H1 (cell line): ENCODE data around the gene CEP350. TPM values are rescaled to one million over a fixed set of nuclear protein-coding genes. Genes with fewer than 3 reads are reported as not detected.

Experiments used
- CTCF ChIA-PET: fragments of 300-600 bp; sonication (Branson Sonifier 250); formaldehyde crosslinking; loops from one replicate; lab custom pipeline; 2021; ENCODE audit not compliant: partially characterized antibody; lab: Charles Lee
- POLR2A ChIA-PET: fragments of 300-600 bp; sonication (Branson Sonifier 250); formaldehyde crosslinking; loops from one replicate; lab custom pipeline; 2021; ENCODE audit warnings: inconsistent platforms; ENCODE audit not compliant: partially characterized antibody; lab: Charles Lee
- DNase-seq, 2 experiments: peaks; one replicate each; pipeline versions ENCODE4 v3.0.0 to v3.0.0-alpha.2; 2010 to 2022; ENCODE audit warnings: low spot score in 2 of 2, low read depth in 1 of 2, mixed read lengths in 1 of 2
- FAIRE-seq: peaks from 2 replicates; lab custom pipeline; 2011; peaks lifted over from hg19 to GRCh38; lab: Jason Lieb, UNC
- H2AFZ ChIP-seq: 2 replicates; pipeline ENCODE4 v1.8.1; 2012; ENCODE audit warnings: low read length, inconsistent platforms
- H2AK5ac ChIP-seq: 2 replicates; pipeline ENCODE4 v1.6.1; 2013; ENCODE audit warnings: low read depth, low read length
- H2BK120ac ChIP-seq: replicated peaks from 2 replicates; pipeline ENCODE3; 2013; ENCODE audit warnings: low read depth, low read length, inconsistent platforms
- H2BK12ac ChIP-seq: 2 replicates; pipeline ENCODE4 v1.6.1; 2013; ENCODE audit warnings: low read depth, low read length
- H2BK15ac ChIP-seq: 2 replicates; pipeline ENCODE4 v1.6.1; 2013; ENCODE audit warnings: low read length
- H2BK20ac ChIP-seq: 2 replicates; pipeline ENCODE4 v1.6.1; 2013; ENCODE audit warnings: low read length
- H2BK5ac ChIP-seq: 2 replicates; pipeline ENCODE4 v1.6.1; 2013; ENCODE audit warnings: low read depth, low read length
- H3K14ac ChIP-seq: 2 replicates; pipeline ENCODE4 v1.6.1; 2013; ENCODE audit warnings: inconsistent platforms; ENCODE audit not compliant: insufficient read length
- H3K18ac ChIP-seq: 2 replicates; pipeline ENCODE4 v1.6.1; 2013; ENCODE audit warnings: low read length; ENCODE audit errors: extremely low read depth
- H3K23ac ChIP-seq: 2 replicates; pipeline ENCODE4 v1.6.1; 2013; ENCODE audit warnings: inconsistent platforms; ENCODE audit not compliant: insufficient read length
- H3K23me2 ChIP-seq: 2 replicates; pipeline ENCODE4 v1.6.1; 2013; ENCODE audit warnings: low read depth, low read length
- H3K27ac ChIP-seq: 2 replicates; pipeline ENCODE4 v1.6.1; 2011; ENCODE audit warnings: low read depth, low read length, inconsistent platforms
- H3K27me3 ChIP-seq, 4 experiments: replicated peaks in 1 of 4; 1 replicate in 1 of 4; 2 replicates in 3 of 4; pipeline versions ENCODE4 v1.6.1 to v1.8.1; 2011 to 2013; ENCODE audit warnings: low read length in 3 of 4, mild to moderate bottlenecking in 3 of 4, inconsistent platforms in 2 of 4, mixed read lengths in 2 of 4, moderate library complexity in 1 of 4; ENCODE audit not compliant: control insufficient read depth in 3 of 4, insufficient read depth in 3 of 4; ENCODE audit errors: extremely low read depth in 1 of 4
- H3K36me3 ChIP-seq, 4 experiments: 2 replicates each; pipeline versions ENCODE4 v1.6.1 to v1.8.1; 2011 to 2013; ENCODE audit warnings: mild to moderate bottlenecking in 4 of 4, low read length in 3 of 4, moderate library complexity in 2 of 4, control low read depth in 1 of 4, inconsistent platforms in 1 of 4; ENCODE audit not compliant: insufficient read depth in 4 of 4, control insufficient read depth in 2 of 4
- H3K4ac ChIP-seq: replicated peaks from 2 replicates; pipeline ENCODE3; 2013; ENCODE audit warnings: low read length, low read depth, mixed read lengths, inconsistent platforms; ENCODE audit not compliant: insufficient read length
- H3K4me1 ChIP-seq, 4 experiments: replicated peaks in 1 of 4; 1 replicate in 1 of 4; 2 replicates in 3 of 4; pipeline versions ENCODE4 v1.6.1 to v1.8.1; 2011 to 2013; ENCODE audit warnings: low read length in 3 of 4, inconsistent platforms in 2 of 4, mixed read lengths in 1 of 4; ENCODE audit not compliant: insufficient read depth in 4 of 4, control insufficient read depth in 3 of 4
- H3K4me2 ChIP-seq, 2 experiments: 2 replicates each; pipeline versions ENCODE4 v1.6.1 to v1.8.1; 2011 to 2013; ENCODE audit warnings: low read depth in 2 of 2, low read length in 2 of 2, control low read depth in 1 of 2, inconsistent platforms in 1 of 2, mild to moderate bottlenecking in 1 of 2; ENCODE audit not compliant: insufficient read depth in 1 of 2
- H3K4me3 ChIP-seq, 4 experiments: fragments of 200-600, 300-600 bp in 1 of 4; sonication (generic), shearing (Covaris generic), sonication (Bioruptor Twin) in 1 of 4; 2 replicates each; pipeline versions ENCODE4 v1.5.1 to v1.8.1; 2011 to 2016; ENCODE audit warnings: low read length in 4 of 4, low read depth in 3 of 4, control low read depth in 2 of 4, inconsistent platforms in 2 of 4, mild to moderate bottlenecking in 2 of 4, mixed read lengths in 1 of 4, moderate library complexity in 1 of 4; ENCODE audit not compliant: insufficient read depth in 2 of 4; ENCODE audit errors: extremely low read depth in 1 of 4
- H3K56ac ChIP-seq: replicated peaks from 2 replicates; pipeline ENCODE3; 2013; ENCODE audit warnings: low read depth, mild to moderate bottlenecking, mixed read lengths, low read length, inconsistent platforms; ENCODE audit not compliant: insufficient read length
- H3K79me1 ChIP-seq: 2 replicates; pipeline ENCODE4 v1.6.1; 2013; ENCODE audit warnings: low read depth, low read length, control low read depth
- H3K79me2 ChIP-seq, 2 experiments: 2 replicates each; pipeline versions ENCODE4 v1.6.1 to v1.8.1; 2012 to 2013; ENCODE audit warnings: low read length in 2 of 2, mild to moderate bottlenecking in 2 of 2, inconsistent platforms in 1 of 2; ENCODE audit not compliant: insufficient read depth in 2 of 2, control insufficient read depth in 1 of 2
- H3K9ac ChIP-seq, 4 experiments: replicated peaks in 1 of 4; 1 replicate in 1 of 4; 2 replicates in 3 of 4; pipeline versions ENCODE4 v1.6.1 to v1.8.1; 2011 to 2013; ENCODE audit warnings: low read depth in 3 of 4, low read length in 3 of 4, control low read depth in 2 of 4, mild to moderate bottlenecking in 2 of 4, moderate library complexity in 2 of 4, inconsistent platforms in 1 of 4; ENCODE audit errors: extremely low read depth in 1 of 4
- H3K9me3 ChIP-seq, 2 experiments: 2 replicates each; pipeline versions ENCODE4 v1.6.1 to v1.8.1; 2012 to 2013; ENCODE audit warnings: mild to moderate bottlenecking in 2 of 2, moderate library complexity in 2 of 2, control low read depth in 1 of 2, inconsistent platforms in 1 of 2, low read depth in 1 of 2, low read length in 1 of 2, mixed read lengths in 1 of 2; ENCODE audit not compliant: insufficient read depth in 2 of 2
- H4K20me1 ChIP-seq, 2 experiments: replicated peaks in 1 of 2; 2 replicates each; pipeline versions ENCODE3 to v1.8.1; 2011 to 2013; ENCODE audit warnings: inconsistent platforms in 2 of 2, low read length in 2 of 2, mild to moderate bottlenecking in 1 of 2; ENCODE audit not compliant: insufficient read depth in 2 of 2, control insufficient read depth in 1 of 2
- H4K5ac ChIP-seq: 2 replicates; pipeline ENCODE4 v1.6.1; 2013; ENCODE audit warnings: low read length, low read depth, mixed read lengths, inconsistent platforms; ENCODE audit not compliant: insufficient read length
- H4K8ac ChIP-seq: 2 replicates; pipeline ENCODE4 v1.8.0; 2013; ENCODE audit warnings: mild to moderate bottlenecking, moderate library complexity, low read length, inconsistent platforms; ENCODE audit not compliant: insufficient read depth; ENCODE audit errors: extremely low read depth
- H4K91ac ChIP-seq: replicated peaks from 2 replicates; pipeline ENCODE3; 2013; ENCODE audit warnings: low read length, mixed read lengths, inconsistent platforms; ENCODE audit not compliant: insufficient read length
- CEBPB ChIP-seq: IDR thresholded peaks from 2 replicates; pipeline ENCODE4 v1.6.1; 2012; ENCODE audit warnings: low read depth, low read length
- CREB1 ChIP-seq: IDR thresholded peaks from 2 replicates; pipeline ENCODE4 v1.6.1; 2012; ENCODE audit warnings: inconsistent platforms
- CTBP2 ChIP-seq: IDR thresholded peaks from 2 replicates; pipeline ENCODE4 v1.7.0; 2011; ENCODE audit warnings: borderline replicate concordance, mild to moderate bottlenecking, moderate library complexity, mixed read lengths, low read length; ENCODE audit not compliant: insufficient read depth, insufficient read length
- EP300 ChIP-seq, 2 experiments: IDR thresholded peaks; 1 replicate in 1 of 2; 2 replicates in 1 of 2; pipeline ENCODE4 v1.6.1; 2011 to 2012; ENCODE audit warnings: low read depth in 2 of 2, low read length in 2 of 2, mild to moderate bottlenecking in 2 of 2, borderline replicate concordance in 1 of 2, inconsistent platforms in 1 of 2, moderate library complexity in 1 of 2
- RAD21 ChIP-seq, 2 experiments: IDR thresholded peaks in 1 of 2; conservative IDR thresholded peaks in 1 of 2; 2 replicates each; pipeline ENCODE4 v1.6.1; 2011; ENCODE audit warnings: low read depth in 2 of 2, low read length in 2 of 2, improper control_type of control experiment in 1 of 2, inconsistent platforms in 1 of 2, mild to moderate bottlenecking in 1 of 2, moderate library complexity in 1 of 2
- RXRA ChIP-seq: IDR thresholded peaks from 2 replicates; pipeline ENCODE4 v1.6.1; 2011; ENCODE audit warnings: low read depth, mild to moderate bottlenecking, low read length, moderate library complexity; ENCODE audit not compliant: insufficient read depth
- SUZ12 ChIP-seq: fragments of 200-600 bp; sonication (generic); IDR thresholded peaks from 2 replicates; pipeline ENCODE4 v1.6.1; 2012; ENCODE audit warnings: mild to moderate bottlenecking, inconsistent platforms, low read length, moderate library complexity, mixed read lengths
- TAF7 ChIP-seq: optimal IDR thresholded peaks from 2 replicates; pipeline ENCODE3; 2011; ENCODE audit warnings: low read depth, mild to moderate bottlenecking, inconsistent platforms, low read length, moderate library complexity, borderline replicate concordance
- TBP ChIP-seq: IDR thresholded peaks from 2 replicates; pipeline ENCODE4 v1.6.1; 2011; ENCODE audit warnings: low read depth, low read length, improper control_type of control experiment
- ZNF274 ChIP-seq: IDR thresholded peaks from 2 replicates; pipeline ENCODE4 v1.7.0; 2012; ENCODE audit warnings: low read length, borderline replicate concordance; ENCODE audit errors: extremely low read depth
- WGBS, 2 experiments: shearing (Covaris generic) in 1 of 2; methylation state at CpG; one replicate each; pipeline versions ENCODE4 v1.1.6 to v1.1.7; 2013 to 2015; ENCODE audit warnings: low lambda C conversion rate in 2 of 2, mixed read lengths in 2 of 2, inconsistent platforms in 1 of 2, low coverage in 1 of 2, missing lambda C conversion rate in 1 of 2; ENCODE audit not compliant: insufficient replicate concordance in 2 of 2, insufficient coverage in 1 of 2, insufficient read length in 1 of 2; ENCODE audit errors: extremely low coverage in 1 of 2, missing lambda C conversion rate in 1 of 2; 5-methylcytosine and 5-hydroxymethylcytosine counted together
- polyA plus RNA-seq, 7 experiments: library from polyadenylated mRNA; depleted of rRNA in 3 of 7; stranded (reverse) in 5 of 7; unstranded in 2 of 7; fragments of >200 nt in 5 of 7; fragments of 200-250 nt in 2 of 7; gene quantifications; 1 replicate in 5 of 7; 2 replicates in 1 of 7; 4 replicates in 1 of 7; pipeline versions ENCODE4 v1.2.1 to v1.2.3, GENCODE V29; 2011 to 2013; ENCODE audit warnings: missing spikeins in 2 of 7, mixed read lengths in 2 of 7
- total RNA-seq: library from RNA; stranded (reverse); fragmentation: NEBNext Ultra II Directional; extraction: Animal tissue kit (Norgen Biotek cat#: 25700); gene quantifications from 2 replicates; pipeline ENCODE4 v1.2.1, GENCODE V29; 2021
- TF ChIP-seq, protein P1 (sequence below): IDR thresholded peaks from 2 replicates; pipeline ENCODE4 v1.6.1; 2012; ENCODE audit warnings: low read length, inconsistent platforms

The CEP350 gene
- total and polyA plus RNA-seq, 2 of the 8 experiments (the other 6 are each of a cell fraction or from before 2014, with no cell fraction given): 5.6 to 39.4 TPM

DNA sequence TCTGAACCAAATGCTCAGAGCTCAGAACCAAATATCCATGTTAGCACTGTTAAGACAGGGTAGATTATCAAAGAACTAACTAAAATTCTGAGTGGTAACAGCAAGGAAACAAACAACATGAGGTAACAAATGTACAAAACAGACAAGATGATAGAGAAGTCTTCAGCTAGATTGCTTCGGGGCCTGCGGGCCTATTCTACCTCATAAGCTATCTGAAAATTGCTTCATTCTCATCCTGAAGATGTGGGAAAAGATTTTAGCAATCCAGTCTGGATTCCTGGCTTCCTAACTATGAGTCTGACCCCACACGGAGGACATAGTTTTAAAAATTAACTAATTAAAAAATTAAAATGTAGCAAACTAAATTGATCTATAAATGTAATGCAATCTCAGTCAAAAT lies 190.8 kb downstream of the CEP350 start:
- no peak for FAIRE-seq
- no peak for DNase-seq
- Histone ChIP-seq H4K91ac (no peak overlapping the region), H2AK5ac (no peak overlapping the region), H4K8ac (no peak overlapping the region), H2BK20ac (no peak overlapping the region), H3K79me2 (no peaks in the 10 kb centered on the region), H3K4me2 (no peak overlapping the region), H3K23ac (no peak overlapping the region), H2BK5ac (no peak overlapping the region), H4K5ac (no peak overlapping the region), H3K4me1 (no peaks in the 10 kb centered on the region), H3K27ac (no peak overlapping the region), H3K23me2 (no peaks in the 10 kb centered on the region; the same call in 1 of the 2 replicates), H3K14ac (no peak overlapping the region), H3K79me1 (no peaks in the 10 kb centered on the region), H3K18ac (no peak overlapping the region), H2BK12ac (no peak overlapping the region), H3K56ac (no peak overlapping the region), H3K4ac (no peak overlapping the region), H2AFZ (0 out of 2 replicates have a peak overlapping the region, but pooled peaks have one; percentile 55), H3K36me3 (no peaks in the 10 kb centered on the region), H3K4me3 (no peak overlapping the region), H3K27me3 (no peaks in the 10 kb centered on the region), H3K9me3 (no peaks in the 10 kb centered on the region), H4K20me1 (no peaks in the 10 kb centered on the region), H3K9ac (no peak overlapping the region), H2BK15ac (no peak overlapping the region), H2BK120ac (no peak overlapping the region)
- WGBS, 2 experiments: 97% methylated on average over 3 of the region's 3 CpGs; no CpG with 5 or more reads in 1 of the 2 experiments
- ChIA-PET CTCF (interaction anchor here (0.6 to 1.2 kb wide), 5 partner anchors 25 to 333 kb away, joined by 3 read pairs; no protein-coding TSS in a partner anchor), POLR2A (interaction anchor here (1.0 kb wide), 1 partner anchor 10 kb away, joined by 3 read pairs; no protein-coding TSS in a partner anchor)
- TF ChIP-seq EP300 (IDR thresholded peaks at IDR 0.05; ENCODE audit: borderline replicate concordance in 1 of 2, low read depth in 2 of 2, low read length in 2 of 2) (no peak), CREB1 (no peak), RXRA (no peak), TAF7 (no peak), SUZ12 (no peak), CEBPB (no peak), TBP (no peak), ZNF274 (no peak), CTBP2 (no peak), RAD21 (IDR thresholded peaks at IDR 0.05 in 1 of 2, conservative IDR thresholded peaks at IDR 0.05 in 1 of 2; ENCODE audit: low read depth in 2 of 2, low read length in 2 of 2) (no peak)
- TF ChIP-seq, protein P1, sequence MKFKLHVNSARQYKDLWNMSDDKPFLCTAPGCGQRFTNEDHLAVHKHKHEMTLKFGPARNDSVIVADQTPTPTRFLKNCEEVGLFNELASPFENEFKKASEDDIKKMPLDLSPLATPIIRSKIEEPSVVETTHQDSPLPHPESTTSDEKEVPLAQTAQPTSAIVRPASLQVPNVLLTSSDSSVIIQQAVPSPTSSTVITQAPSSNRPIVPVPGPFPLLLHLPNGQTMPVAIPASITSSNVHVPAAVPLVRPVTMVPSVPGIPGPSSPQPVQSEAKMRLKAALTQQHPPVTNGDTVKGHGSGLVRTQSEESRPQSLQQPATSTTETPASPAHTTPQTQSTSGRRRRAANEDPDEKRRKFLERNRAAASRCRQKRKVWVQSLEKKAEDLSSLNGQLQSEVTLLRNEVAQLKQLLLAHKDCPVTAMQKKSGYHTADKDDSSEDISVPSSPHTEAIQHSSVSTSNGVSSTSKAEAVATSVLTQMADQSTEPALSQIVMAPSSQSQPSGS: no peak
